ENCODE data around the gene CHST11.

CHST11 gene

GRCh38 chr12:104494793-104495158, 38.0 kb downstream of the CHST11 start:
- no peak for DNase-seq (ENCODE audit: low read depth)
- TF ChIP-seq CTCF (conservative IDR thresholded peaks at IDR 0.05; ENCODE audit: low read depth, low read length): no peak
- H3K4me3 ChIP-seq (ENCODE audit: low read length): no peak overlapping the region

- TF ChIP-seq CTCF (conservative IDR thresholded peaks at IDR 0.05; ENCODE audit: low read depth, low read length): no peak
- H3K4me3 ChIP-seq (ENCODE audit: low read length): no peak overlapping the region
- peak; percentile 13 for DNase-seq (ENCODE audit: low read depth)
These were observed 39.0 kb downstream of the CHST11 start for GRCh38 chr12:104495786-104496185.

GRCh38 chr12:104496336-104496735, 39.6 kb downstream of the CHST11 start:
- H3K4me3 ChIP-seq (ENCODE audit: low read length): no peak overlapping the region
- peak; percentile 58 for DNase-seq (ENCODE audit: low read depth)
- TF ChIP-seq CTCF (conservative IDR thresholded peaks at IDR 0.05; ENCODE audit: low read depth, low read length): no peak

GRCh38 chr12:104498211-104498801, 41.6 kb downstream of the CHST11 start:
- DNase-seq (ENCODE audit: low read depth): peak; percentile 33
- no peak overlapping the region for H3K4me3 ChIP-seq (ENCODE audit: low read length)
- TF ChIP-seq CTCF (conservative IDR thresholded peaks at IDR 0.05; ENCODE audit: low read depth, low read length): no peak

- DNase-seq (ENCODE audit: low read depth): peak; percentile 31
- TF ChIP-seq CTCF (conservative IDR thresholded peaks at IDR 0.05; ENCODE audit: low read depth, low read length): no peak
These were observed 43.1 kb downstream of the CHST11 start for GRCh38 chr12:104499668-104500332.

GRCh38 chr12:104501115-104501514, 44.4 kb downstream of the CHST11 start:
- no peak for TF ChIP-seq CTCF (conservative IDR thresholded peaks at IDR 0.05; ENCODE audit: low read depth, low read length)
- H3K4me3 ChIP-seq (ENCODE audit: low read length): no peak overlapping the region
- no peak for DNase-seq (ENCODE audit: low read depth)

More at GRCh38 chr12:104499668-104500332, 43.1 kb downstream of the CHST11 start:
- H3K4me3 ChIP-seq (ENCODE audit: low read length): no peak overlapping the region

- no peak for DNase-seq (ENCODE audit: low read depth)
- no peak overlapping the region for H3K4me3 ChIP-seq (ENCODE audit: low read length)
- no peak for TF ChIP-seq CTCF (conservative IDR thresholded peaks at IDR 0.05; ENCODE audit: low read depth, low read length)
These were observed 44.9 kb downstream of the CHST11 start for GRCh38 chr12:104501660-104502059.

All from retinal pigment epithelial cell (primary cell).